WTC11 (cell line): ENCODE measurements around the gene FHL3.

Experiments used
- GABPB1 ChIP-seq: sonication (generic); formaldehyde crosslinking; IDR thresholded peaks from 2 replicates; pipeline ENCODE4 v1.8.1; 2023; ENCODE audit warnings: mild to moderate bottlenecking, missing genetic modification reagents
- KAT7 ChIP-seq: sonication (generic); formaldehyde crosslinking; IDR thresholded peaks from 2 replicates; pipeline ENCODE4 v1.8.1; 2023; ENCODE audit warnings: missing genetic modification reagents, mild to moderate bottlenecking, borderline replicate concordance
- ZBTB21 ChIP-seq: sonication (generic); formaldehyde crosslinking; IDR thresholded peaks from 2 replicates; pipeline ENCODE4 v1.8.1; 2023; ENCODE audit warnings: mild to moderate bottlenecking, missing genetic modification reagents, borderline replicate concordance
- TF ChIP-seq, protein P1 (sequence below): sonication (generic); formaldehyde crosslinking; IDR thresholded peaks from 2 replicates; pipeline ENCODE4 v1.8.0; 2022; ENCODE audit warnings: mild to moderate bottlenecking, missing genetic modification reagents
- TF ChIP-seq, protein P2 (sequence below): fragments of 200-600 bp; IDR thresholded peaks from 2 replicates; pipeline ENCODE4 v1.8.0; 2022; ENCODE audit warnings: antibody characterized with exemption
- TF ChIP-seq, protein P3 (sequence below): sonication (generic); formaldehyde crosslinking; IDR thresholded peaks from 2 replicates; pipeline ENCODE4 v1.8.0; 2022; ENCODE audit warnings: mild to moderate bottlenecking, missing genetic modification reagents

DNA sequence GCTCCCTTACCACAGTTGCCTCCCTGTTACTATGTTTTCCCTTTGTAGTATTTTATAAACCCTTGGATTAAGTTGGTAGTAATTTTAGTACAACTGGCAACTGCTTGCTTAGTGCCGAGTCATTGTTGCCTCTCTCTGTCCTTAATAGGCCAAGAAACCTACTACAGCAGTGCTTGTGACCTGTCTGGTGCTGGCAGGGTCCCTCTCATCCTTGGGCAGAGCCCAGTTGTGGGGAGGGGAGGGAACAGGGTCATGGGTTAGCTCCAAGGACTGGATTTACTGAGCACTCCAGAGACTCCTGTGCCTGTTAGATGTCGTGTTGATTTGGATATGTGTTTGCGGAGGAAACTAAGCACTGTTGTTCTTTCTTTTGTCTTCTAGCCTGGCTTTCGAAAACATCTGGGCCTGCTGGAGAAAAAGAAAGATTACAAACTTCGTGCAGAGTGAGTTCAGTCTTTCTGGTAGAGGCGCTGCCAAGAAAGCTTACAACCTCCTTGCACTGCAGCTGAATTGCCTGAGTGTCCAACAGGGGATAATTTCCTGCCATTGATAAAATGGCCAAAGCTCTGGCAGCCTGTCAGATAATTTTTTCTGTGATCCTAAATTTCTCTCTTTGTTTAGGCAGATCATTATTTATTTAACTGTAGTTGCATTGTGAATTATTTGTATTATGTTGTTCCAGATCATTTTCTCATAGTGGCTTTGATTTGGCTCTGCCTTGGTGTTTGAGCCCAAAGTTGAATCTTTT, 10.8 kb upstream of the FHL3 start:
- no peak for TF ChIP-seq KAT7 (CRISPR knock-in tag)
- TF ChIP-seq, protein P1, sequence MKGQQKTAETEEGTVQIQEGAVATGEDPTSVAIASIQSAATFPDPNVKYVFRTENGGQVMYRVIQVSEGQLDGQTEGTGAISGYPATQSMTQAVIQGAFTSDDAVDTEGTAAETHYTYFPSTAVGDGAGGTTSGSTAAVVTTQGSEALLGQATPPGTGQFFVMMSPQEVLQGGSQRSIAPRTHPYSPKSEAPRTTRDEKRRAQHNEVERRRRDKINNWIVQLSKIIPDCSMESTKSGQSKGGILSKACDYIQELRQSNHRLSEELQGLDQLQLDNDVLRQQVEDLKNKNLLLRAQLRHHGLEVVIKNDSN (CRISPR knock-in tag) = no peak
- no peak for TF ChIP-seq GABPB1 (CRISPR knock-in tag)
- TF ChIP-seq, protein P2, sequence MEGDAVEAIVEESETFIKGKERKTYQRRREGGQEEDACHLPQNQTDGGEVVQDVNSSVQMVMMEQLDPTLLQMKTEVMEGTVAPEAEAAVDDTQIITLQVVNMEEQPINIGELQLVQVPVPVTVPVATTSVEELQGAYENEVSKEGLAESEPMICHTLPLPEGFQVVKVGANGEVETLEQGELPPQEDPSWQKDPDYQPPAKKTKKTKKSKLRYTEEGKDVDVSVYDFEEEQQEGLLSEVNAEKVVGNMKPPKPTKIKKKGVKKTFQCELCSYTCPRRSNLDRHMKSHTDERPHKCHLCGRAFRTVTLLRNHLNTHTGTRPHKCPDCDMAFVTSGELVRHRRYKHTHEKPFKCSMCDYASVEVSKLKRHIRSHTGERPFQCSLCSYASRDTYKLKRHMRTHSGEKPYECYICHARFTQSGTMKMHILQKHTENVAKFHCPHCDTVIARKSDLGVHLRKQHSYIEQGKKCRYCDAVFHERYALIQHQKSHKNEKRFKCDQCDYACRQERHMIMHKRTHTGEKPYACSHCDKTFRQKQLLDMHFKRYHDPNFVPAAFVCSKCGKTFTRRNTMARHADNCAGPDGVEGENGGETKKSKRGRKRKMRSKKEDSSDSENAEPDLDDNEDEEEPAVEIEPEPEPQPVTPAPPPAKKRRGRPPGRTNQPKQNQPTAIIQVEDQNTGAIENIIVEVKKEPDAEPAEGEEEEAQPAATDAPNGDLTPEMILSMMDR = no peak
- TF ChIP-seq, protein P3, sequence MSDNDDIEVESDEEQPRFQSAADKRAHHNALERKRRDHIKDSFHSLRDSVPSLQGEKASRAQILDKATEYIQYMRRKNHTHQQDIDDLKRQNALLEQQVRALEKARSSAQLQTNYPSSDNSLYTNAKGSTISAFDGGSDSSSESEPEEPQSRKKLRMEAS (CRISPR knock-in tag) = no peak
- no peak for TF ChIP-seq ZBTB21
